B cell (primary cell): Measurements from ENCODE around the gene GOT1. TPM values are rescaled to one million over a fixed set of nuclear protein-coding genes. Genes with fewer than 3 reads are reported as not detected.

Experiments used
- ATAC-seq: fragments of 200-7000 bp; cut with Tn5 transposase; one replicate; pipeline ENCODE4 v1.10.0; 2021; ENCODE audit warnings: low read depth, mild to moderate bottlenecking, moderate number of reproducible peaks, moderate library complexity
- CTCF ChIA-PET: fragments of 350-600 bp; sonication (Branson Sonifier 250); formaldehyde crosslinking; loops from one replicate; lab custom pipeline; 2021; ENCODE audit warnings: antibody characterized with exemption, inconsistent platforms; lab: Charles Lee
- POLR2A ChIA-PET: fragments of 350-600 bp; sonication (Branson Sonifier 250); formaldehyde crosslinking; loops from one replicate; lab custom pipeline; 2021; ENCODE audit warnings: antibody characterized with exemption; lab: Charles Lee
- DNase-seq: peaks from one replicate; pipeline ENCODE4 v3.0.0; 2013
- H2AFZ ChIP-seq: 2 replicates; pipeline ENCODE4 v1.6.1; 2012; ENCODE audit warnings: mild to moderate bottlenecking, low read depth, low read length; ENCODE audit not compliant: insufficient read depth, poor library complexity, severe bottlenecking
- H3K27ac ChIP-seq, 2 donors: 1 replicate in 1 of 2; 2 replicates in 1 of 2; pipeline ENCODE4 v1.5.1; 2012 to 2013; ENCODE audit warnings: low read length in 2 of 2, mild to moderate bottlenecking in 2 of 2, moderate library complexity in 1 of 2
- H3K27me3 ChIP-seq, 4 experiments: fragments of 200-600 bp in 1 of 4; sonication (generic) in 1 of 4; replicated peaks in 1 of 4; 1 replicate in 2 of 4; 2 replicates in 2 of 4; pipeline versions ENCODE4 v1.6.1 to v1.7.0; 2013 to 2016; ENCODE audit warnings: low read length in 3 of 4, mild to moderate bottlenecking in 2 of 4, mixed read lengths in 1 of 4, moderate library complexity in 1 of 4; ENCODE audit not compliant: insufficient read depth in 4 of 4, control insufficient read depth in 3 of 4; ENCODE audit errors: control extremely low read depth in 1 of 4
- H3K36me3 ChIP-seq, 2 experiments: replicated peaks in 1 of 2; 1 replicate in 1 of 2; 2 replicates in 1 of 2; pipeline versions ENCODE4 v1.6.1 to v1.7.1; 2013; ENCODE audit warnings: low read length in 1 of 2; ENCODE audit not compliant: insufficient read depth in 2 of 2, control insufficient read depth in 1 of 2; ENCODE audit errors: control extremely low read depth in 1 of 2, extremely low read depth in 1 of 2
- H3K4me1 ChIP-seq, 2 donors: fragments of 200-600 bp in 1 of 2; sonication (generic) in 1 of 2; 1 replicate in 1 of 2; 2 replicates in 1 of 2; pipeline versions ENCODE4 v1.5.1 to v1.6.1; 2013 to 2017; ENCODE audit warnings: low read length in 2 of 2; ENCODE audit not compliant: control insufficient read depth in 2 of 2, insufficient read depth in 2 of 2
- H3K4me2 ChIP-seq: replicated peaks from 2 replicates; pipeline ENCODE3; 2012; ENCODE audit warnings: mild to moderate bottlenecking, low read depth, low read length; ENCODE audit not compliant: poor library complexity, severe bottlenecking
- H3K4me3 ChIP-seq, 5 experiments: fragments of 200-600 bp in 1 of 5; sonication (generic) in 1 of 5; 1 replicate in 3 of 5; 2 replicates in 2 of 5; pipeline versions ENCODE4 v1.5.1 to v1.7.0; 2011 to 2016; ENCODE audit warnings: low read length in 4 of 5, mild to moderate bottlenecking in 4 of 5, low read depth in 2 of 5, control low read depth in 1 of 5, moderate library complexity in 1 of 5; ENCODE audit not compliant: insufficient read depth in 1 of 5; ENCODE audit errors: control extremely low read depth in 1 of 5, extremely low read depth in 1 of 5
- H3K79me2 ChIP-seq: fragments of 200-600 bp; sonication (generic); one replicate; pipeline ENCODE4 v1.6.0; 2016; ENCODE audit warnings: low read length; ENCODE audit not compliant: control insufficient read depth, insufficient read depth
- H3K9ac ChIP-seq: fragments of 200-600 bp; sonication (generic); 2 replicates; pipeline ENCODE4 v1.6.1; 2017; ENCODE audit warnings: mild to moderate bottlenecking, low read length, moderate library complexity
- H3K9me3 ChIP-seq, 3 donors: one replicate each; pipeline versions ENCODE4 v1.6.1 to v1.7.1; 2013; ENCODE audit warnings: low read length in 2 of 3; ENCODE audit not compliant: control insufficient read depth in 2 of 3, insufficient read depth in 1 of 3; ENCODE audit errors: control extremely low read depth in 1 of 3
- H4K20me1 ChIP-seq: 2 replicates; pipeline ENCODE4 v1.6.0; 2012; ENCODE audit warnings: mild to moderate bottlenecking, low read length; ENCODE audit not compliant: insufficient read depth, control insufficient read depth, poor library complexity, severe bottlenecking
- H3K27ac Mint-ChIP-seq: one replicate; pipeline ENCODE4 v1.8.0; 2021; ENCODE audit warnings: mixed read lengths
- H3K27me3 Mint-ChIP-seq: one replicate; pipeline ENCODE4 v1.8.0; 2021; ENCODE audit warnings: mixed read lengths
- H3K4me1 Mint-ChIP-seq: one replicate; pipeline ENCODE4 v1.8.0; 2021; ENCODE audit warnings: mixed read lengths
- H3K4me3 Mint-ChIP-seq: one replicate; pipeline ENCODE4 v1.8.0; 2021; ENCODE audit warnings: mixed read lengths
- H3K9me3 Mint-ChIP-seq: one replicate; pipeline ENCODE4 v1.8.0; 2022; ENCODE audit warnings: mixed read lengths; ENCODE audit not compliant: insufficient read depth
- EZH2 ChIP-seq: IDR thresholded peaks from 2 replicates; pipeline ENCODE4 v1.6.1; 2012; ENCODE audit warnings: borderline replicate concordance, low read depth, mild to moderate bottlenecking, moderate library complexity, low read length; ENCODE audit not compliant: insufficient read depth, poor library complexity, severe bottlenecking
- WGBS: methylation state at CpG from one replicate; pipeline ENCODE4 v1.1.5; 2013; ENCODE audit warnings: missing lambda C conversion rate; ENCODE audit not compliant: insufficient coverage; 5-methylcytosine and 5-hydroxymethylcytosine counted together
- intact Hi-C: fragments of 100-400 bp; cut with micrococcal nuclease; formaldehyde crosslinking; loops from one replicate; pipeline ENCODE4 v1.10.0; 2022
- polyA plus RNA-seq: library from polyadenylated mRNA; depleted of rRNA; stranded (reverse); fragments of >200 nt; gene quantifications from 2 replicates; pipeline ENCODE4 v1.2.3, GENCODE V29; 2012
- total RNA-seq, 2 donors: library from RNA; stranded (reverse); fragments of 120-200 nt in 1 of 2; gene quantifications; 1 replicate in 1 of 2; 2 replicates in 1 of 2; pipeline versions ENCODE4 v1.2.3 to v1.2.4, GENCODE V29; 2013 to 2022
- TF ChIP-seq, protein P1 (sequence below): fragments of 200-600 bp; IDR thresholded peaks from one replicate; pipeline ENCODE4 v1.8.0; 2022; ENCODE audit warnings: antibody characterized with exemption, mild to moderate bottlenecking

The GOT1 gene
- total and polyA plus RNA-seq, 2 donors (not counting 1 experiment from before 2014, with no cell fraction given), result 5.9 to 14.9 TPM

DNA sequence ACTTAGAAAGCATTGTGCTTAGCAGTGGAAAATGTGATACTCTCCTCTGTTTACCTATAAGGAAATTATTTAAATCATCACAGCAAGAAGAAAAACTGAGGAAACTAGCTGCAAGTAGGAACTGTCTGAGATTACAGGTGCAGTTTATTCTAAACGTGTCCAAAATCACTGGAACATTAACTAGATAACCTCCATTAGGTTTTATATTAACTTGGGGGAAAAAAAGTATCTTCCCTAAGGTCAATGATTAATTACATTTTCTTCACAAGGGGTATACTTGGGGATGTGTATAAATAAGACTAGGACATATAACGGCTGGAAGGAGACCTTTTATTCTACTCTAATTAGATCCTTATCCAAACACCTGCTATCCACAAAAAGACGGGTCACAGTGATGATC is 3.7 kb downstream of the GOT1 start:
- H3K79me2 ChIP-seq, result peaks cover 3% of the 10 kb centered on the region
- ChIA-PET POLR2A (no interaction called here), CTCF (interaction anchor here (3.6 kb wide), 1 partner anchor 9 kb away, joined by 22 read pairs; no protein-coding TSS in a partner anchor)
- H3K4me3 ChIP-seq, result no peak overlapping the region
- H3K9ac ChIP-seq, result no peak overlapping the region
- peaks cover 11 to 18% of the 10 kb centered on the region in 2 donors for H3K4me1 ChIP-seq
- peaks cover 22% of the 10 kb centered on the region for H3K4me1 Mint-ChIP-seq
- TF ChIP-seq, protein P1, sequence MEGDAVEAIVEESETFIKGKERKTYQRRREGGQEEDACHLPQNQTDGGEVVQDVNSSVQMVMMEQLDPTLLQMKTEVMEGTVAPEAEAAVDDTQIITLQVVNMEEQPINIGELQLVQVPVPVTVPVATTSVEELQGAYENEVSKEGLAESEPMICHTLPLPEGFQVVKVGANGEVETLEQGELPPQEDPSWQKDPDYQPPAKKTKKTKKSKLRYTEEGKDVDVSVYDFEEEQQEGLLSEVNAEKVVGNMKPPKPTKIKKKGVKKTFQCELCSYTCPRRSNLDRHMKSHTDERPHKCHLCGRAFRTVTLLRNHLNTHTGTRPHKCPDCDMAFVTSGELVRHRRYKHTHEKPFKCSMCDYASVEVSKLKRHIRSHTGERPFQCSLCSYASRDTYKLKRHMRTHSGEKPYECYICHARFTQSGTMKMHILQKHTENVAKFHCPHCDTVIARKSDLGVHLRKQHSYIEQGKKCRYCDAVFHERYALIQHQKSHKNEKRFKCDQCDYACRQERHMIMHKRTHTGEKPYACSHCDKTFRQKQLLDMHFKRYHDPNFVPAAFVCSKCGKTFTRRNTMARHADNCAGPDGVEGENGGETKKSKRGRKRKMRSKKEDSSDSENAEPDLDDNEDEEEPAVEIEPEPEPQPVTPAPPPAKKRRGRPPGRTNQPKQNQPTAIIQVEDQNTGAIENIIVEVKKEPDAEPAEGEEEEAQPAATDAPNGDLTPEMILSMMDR, result no peak
- TF ChIP-seq EZH2, result no peak
- H3K4me2 ChIP-seq, result no peak overlapping the region
- H3K27ac ChIP-seq, result no peak overlapping the region
- intact Hi-C loops, result no loop called here
- no peaks in the 10 kb centered on the region for H3K27me3 Mint-ChIP-seq
- no peaks in the 10 kb centered on the region for H3K9me3 Mint-ChIP-seq
- H3K27ac Mint-ChIP-seq, result no peak overlapping the region
- H3K9me3 ChIP-seq, result no peaks in the 10 kb centered on the region
- no CpG with 5 or more reads among the region's 3 CpGs for WGBS
- H3K36me3 ChIP-seq, result no peaks in the 10 kb centered on the region
- H3K27me3 ChIP-seq, result no peaks in the 10 kb centered on the region
- no peak overlapping the region for H2AFZ ChIP-seq
- ATAC-seq (no peak), DNase-seq (no peak)
- no peaks in the 10 kb centered on the region for H4K20me1 ChIP-seq
- no peak overlapping the region for H3K4me3 Mint-ChIP-seq

GRCh38 chr10:99425204-99425603 is 5.2 kb downstream of the GOT1 start:
- DNase-seq, result no peak
- intact Hi-C loops, result no loop called here
- CTCF ChIA-PET, result interaction anchor here (3.6 kb wide), 1 partner anchor 11 kb away, joined by 22 read pairs; no protein-coding TSS in a partner anchor
- Mint-ChIP-seq H3K4me3 (no peak overlapping the region), H3K27ac (no peak overlapping the region), H3K27me3 (no peaks in the 10 kb centered on the region), H3K4me1 (peaks cover 11% of the 10 kb centered on the region), H3K9me3 (no peaks in the 10 kb centered on the region)
- no peaks in the 10 kb centered on the region for H3K27me3 ChIP-seq
- H3K27ac ChIP-seq, result no peak overlapping the region
- H3K4me1 ChIP-seq, result peaks cover 7 to 10% of the 10 kb centered on the region in 2 donors
- no peak overlapping the region for H3K4me3 ChIP-seq
- no peak overlapping the region for H3K9ac ChIP-seq
- no peak overlapping the region for H3K4me2 ChIP-seq
- no peaks in the 10 kb centered on the region for H4K20me1 ChIP-seq
- no peaks in the 10 kb centered on the region for H3K79me2 ChIP-seq
- no peak overlapping the region for H2AFZ ChIP-seq
- POLR2A ChIA-PET, result no interaction called here
- H3K36me3 ChIP-seq, result peaks cover 0 to 2% of the 10 kb centered on the region in 2 experiments
- TF ChIP-seq, protein P1, result no peak
- TF ChIP-seq EZH2, result no peak
- ATAC-seq, result no peak
- no peaks in the 10 kb centered on the region for H3K9me3 ChIP-seq
- 91% methylated on average over 1 of the region's 1 CpG for WGBS
